Measurements from ENCODE around the gene OPN1SW.
A peak's percentile ranks its signal among the peaks of the same experiment; 100 is the strongest.

OPN1SW gene

GRCh38 chr7:128793181-128793547 is 17.6 kb upstream of the OPN1SW start:
- DNase-seq (ENCODE audit: low read depth, low spot score): no peak

- DNase-seq (ENCODE audit: low read depth, low spot score): no peak
Observed at GRCh38 chr7:128792471-128793180, 17.0 kb upstream of the OPN1SW start.

GRCh38 chr7:128791972-128792327 is 16.4 kb upstream of the OPN1SW start:
- no peak for DNase-seq (ENCODE audit: low read depth, low spot score)

- DNase-seq (ENCODE audit: low read depth, low spot score): no peak
Observed at GRCh38 chr7:128791121-128791971, 15.8 kb upstream of the OPN1SW start, which contains the start of gene CCDC136. TSS of gene CCDC136 (plus strand) at chr7:128791968. CDS start at chr7:128792412, 444 bp downstream.

GRCh38 chr7:128790315-128791041 is 14.9 kb upstream of the OPN1SW start:
- DNase-seq (ENCODE audit: low read depth, low spot score): no peak

- DNase-seq (ENCODE audit: low read depth, low spot score): no peak
Observed at GRCh38 chr7:128788446-128789412, 13.1 kb upstream of the OPN1SW start.

- no peak for DNase-seq (ENCODE audit: low read depth, low spot score)
Observed at GRCh38 chr7:128785738-128786137, 10.1 kb upstream of the OPN1SW start.

GRCh38 chr7:128783143-128783861 is 7.7 kb upstream of the OPN1SW start:
- peak; percentile 54 for DNase-seq (ENCODE audit: low read depth, low spot score)

GRCh38 chr7:128781851-128782250 is 6.3 kb upstream of the OPN1SW start:
- DNase-seq (ENCODE audit: low read depth, low spot score): no peak

GRCh38 chr7:128781126-128781525 is 5.5 kb upstream of the OPN1SW start:
- no peak for DNase-seq (ENCODE audit: low read depth, low spot score)

GRCh38 chr7:128778946-128779345 is 3.4 kb upstream of the OPN1SW start:
- DNase-seq (ENCODE audit: low read depth, low spot score): no peak

GRCh38 chr7:128777156-128778123 is 1.8 kb upstream of the OPN1SW start:
- no peak for DNase-seq (ENCODE audit: low read depth, low spot score)

GRCh38 chr7:128774921-128775320 is 673 bp downstream of the OPN1SW start:
- DNase-seq (ENCODE audit: low read depth, low spot score): no peak

- no peak for DNase-seq (ENCODE audit: low read depth, low spot score)
Observed at GRCh38 chr7:128774029-128774689, 1.4 kb downstream of the OPN1SW start.

GRCh38 chr7:128773604-128774003 is 2.0 kb downstream of the OPN1SW start:
- DNase-seq (ENCODE audit: low read depth, low spot score): no peak

- DNase-seq (ENCODE audit: low read depth, low spot score): no peak
Observed at GRCh38 chr7:128770233-128770632, 5.4 kb downstream of the OPN1SW start.

- no peak for DNase-seq (ENCODE audit: low read depth, low spot score)
Observed at GRCh38 chr7:128767475-128768110, 8.0 kb downstream of the OPN1SW start.

- no peak for DNase-seq (ENCODE audit: low read depth, low spot score)
Observed at GRCh38 chr7:128763541-128763940, 12.1 kb downstream of the OPN1SW start.

Measured in smooth muscle cell of the brain vasculature (primary cell).